Measurements from ENCODE around the gene CARD14.
"Not testable (repeated sequence)": the region's sequence is repeated elsewhere in the genome, so short reads cannot be mapped to it uniquely, and the experiment has no call there.

Gene CARD14

DNA sequence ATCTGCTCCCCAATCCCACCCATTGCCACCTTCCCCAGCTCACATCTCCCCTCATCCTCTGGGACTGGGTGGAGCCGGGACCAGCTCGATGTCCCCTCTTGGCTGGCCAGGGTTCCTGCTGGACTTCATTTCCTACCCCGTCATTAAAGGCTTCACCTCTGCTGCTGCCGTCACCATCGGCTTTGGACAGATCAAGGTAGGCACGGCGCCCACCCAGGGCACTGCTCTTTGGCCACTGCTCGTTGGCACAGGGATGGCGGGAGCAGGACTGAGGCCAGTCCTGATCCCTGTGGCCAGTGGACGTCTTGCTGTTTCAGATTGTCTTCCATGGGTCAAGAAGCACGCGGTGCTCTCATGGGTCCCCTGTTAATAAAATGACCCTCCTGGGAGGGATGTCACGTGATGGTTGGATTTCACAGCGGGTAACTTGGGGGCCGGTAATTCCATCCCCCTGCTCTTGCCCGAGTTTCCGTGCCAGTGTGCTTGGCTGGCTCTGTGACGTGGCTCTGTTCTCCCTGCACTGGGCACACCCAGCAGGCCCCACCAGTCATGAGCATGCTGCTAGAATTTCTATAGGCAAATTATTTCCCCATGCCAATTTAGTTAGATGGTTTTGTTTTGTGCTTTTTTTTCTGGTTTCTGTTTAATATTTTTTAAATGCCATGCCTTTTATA, 53.4 kb downstream of the CARD14 start:
- DNase-seq, result no peak

DNA sequence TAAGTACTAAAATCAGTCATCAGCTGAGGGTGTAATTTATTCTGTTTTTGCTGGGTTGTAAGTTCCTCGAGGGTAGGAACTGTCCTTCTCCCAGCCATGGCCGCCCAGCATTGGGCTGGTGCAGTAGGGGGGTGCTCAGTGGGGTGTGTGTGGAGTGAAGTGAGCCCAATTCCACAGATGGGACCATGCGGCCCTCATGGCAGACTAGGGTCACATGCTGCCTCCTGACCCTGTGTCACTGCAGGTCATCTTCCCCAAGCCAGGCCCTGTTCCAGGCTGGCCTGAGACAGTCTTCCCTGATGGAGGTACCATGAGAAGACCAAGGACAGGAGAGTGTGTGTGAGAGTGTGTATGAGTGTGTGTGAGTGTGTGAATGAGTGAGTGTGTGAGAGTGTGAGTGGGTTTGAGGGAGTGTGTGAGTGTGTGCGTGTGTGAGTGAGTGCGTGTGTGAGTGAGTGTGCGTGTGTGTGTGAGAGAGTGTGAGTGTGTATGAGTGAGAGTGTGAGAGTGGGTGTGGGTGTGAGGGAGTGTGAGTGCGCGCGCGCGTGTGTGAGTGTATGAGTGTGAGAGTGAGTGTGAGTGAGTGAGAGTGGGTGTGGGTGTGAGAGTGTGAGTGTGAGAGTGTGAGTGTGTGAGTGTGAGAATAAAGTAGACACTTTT, 54.1 kb downstream of the CARD14 start:
- no peak for DNase-seq

DNA sequence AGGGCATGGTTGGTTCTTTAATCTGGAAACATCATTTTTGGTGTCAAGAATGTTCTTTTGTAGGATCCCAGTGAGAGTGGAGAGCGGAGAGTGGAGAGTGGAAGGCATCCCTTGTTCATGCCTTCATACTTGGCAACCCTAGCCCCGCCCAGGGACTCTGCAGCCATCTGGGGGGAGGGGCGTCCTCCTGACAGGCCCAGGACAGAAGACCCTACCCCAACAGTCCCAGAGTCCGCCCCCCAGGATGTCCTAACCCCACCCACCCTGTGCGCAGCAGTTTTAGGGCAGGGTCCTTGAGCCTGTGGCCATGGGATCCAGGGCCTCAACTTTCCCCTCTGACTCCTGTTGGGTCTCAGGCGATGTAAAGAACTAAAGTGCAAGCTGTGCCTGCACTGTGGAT, 54.9 kb downstream of the CARD14 start:
- no peak for DNase-seq

DNA sequence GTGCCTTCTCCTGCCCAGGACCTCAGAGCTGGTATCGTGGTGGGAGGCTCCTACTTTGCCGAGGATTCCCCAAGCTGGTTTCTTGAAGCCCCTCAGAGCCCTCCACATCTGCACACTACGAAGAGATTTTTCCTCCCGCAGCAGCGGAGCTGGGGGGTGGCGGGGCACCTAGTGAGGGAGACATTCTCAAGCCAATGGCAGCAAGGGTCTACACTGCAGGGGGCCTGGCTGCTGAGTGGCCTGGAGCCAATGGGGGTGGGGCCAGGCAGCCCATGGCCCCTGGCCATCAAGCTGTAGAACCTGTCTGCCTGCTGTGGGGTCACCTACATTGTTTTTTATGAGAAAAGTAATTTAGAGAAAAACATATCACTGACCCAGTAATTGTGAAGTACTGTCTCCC, 55.4 kb downstream of the CARD14 start:
- no peak for DNase-seq

DNA sequence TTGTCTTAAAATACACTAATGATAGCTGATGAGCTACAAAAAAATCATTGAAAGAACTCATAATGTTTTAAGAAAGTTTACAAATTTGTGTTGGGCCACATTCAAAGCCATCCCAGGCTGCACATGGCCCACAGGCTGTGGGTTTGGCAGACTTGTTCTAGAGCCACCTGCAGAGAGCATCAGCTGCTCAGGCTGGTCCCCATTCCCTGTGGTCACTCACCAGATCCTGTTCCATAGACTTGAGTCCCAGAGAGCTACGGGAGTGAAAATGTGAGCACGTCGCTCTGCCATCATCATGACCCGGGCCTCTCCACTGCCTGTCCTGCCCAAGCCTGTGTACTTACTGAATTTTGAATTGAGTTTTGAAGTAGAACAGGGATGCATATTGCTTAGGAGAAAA, 57.3 kb downstream of the CARD14 start:
- DNase-seq, result no peak

DNA sequence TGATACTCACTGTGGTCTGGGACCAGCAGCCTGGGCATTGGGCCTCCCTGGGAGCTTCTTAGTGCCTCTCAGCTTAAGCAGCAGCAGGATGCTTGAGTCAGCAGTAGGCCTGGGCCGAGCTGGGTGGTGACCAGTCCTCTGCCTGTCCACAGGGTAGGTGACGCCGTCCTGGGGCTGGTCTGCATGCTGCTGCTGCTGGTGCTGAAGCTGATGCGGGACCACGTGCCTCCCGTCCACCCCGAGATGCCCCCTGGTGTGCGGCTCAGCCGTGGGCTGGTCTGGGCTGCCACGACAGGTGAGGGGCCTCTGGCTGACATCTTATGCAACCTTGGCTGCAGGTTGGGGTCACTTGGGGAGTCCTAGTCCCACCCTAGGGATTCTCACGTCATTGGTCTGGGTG, 57.8 kb downstream of the CARD14 start:
- no peak for DNase-seq

DNA sequence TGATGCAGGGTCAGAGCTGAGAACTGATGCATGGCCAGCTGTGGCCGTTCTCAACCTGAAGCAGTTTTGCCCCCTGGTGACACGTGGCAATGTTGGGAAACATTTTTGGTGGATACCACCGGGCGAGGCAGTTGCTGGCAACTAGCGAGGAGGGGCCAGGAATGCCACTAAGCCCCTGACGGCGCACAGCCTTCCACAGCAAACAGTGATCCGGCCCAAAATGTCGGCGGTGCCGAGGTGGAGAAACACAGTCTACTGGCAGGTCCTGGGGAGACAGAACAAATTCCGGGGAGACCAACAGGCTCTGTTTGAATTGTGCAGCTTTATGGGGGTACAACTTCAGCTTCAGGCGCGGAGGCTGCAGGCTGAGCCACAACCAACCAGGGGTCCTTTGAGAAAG, 58.6 kb downstream of the CARD14 start:
- no peak for DNase-seq

DNA sequence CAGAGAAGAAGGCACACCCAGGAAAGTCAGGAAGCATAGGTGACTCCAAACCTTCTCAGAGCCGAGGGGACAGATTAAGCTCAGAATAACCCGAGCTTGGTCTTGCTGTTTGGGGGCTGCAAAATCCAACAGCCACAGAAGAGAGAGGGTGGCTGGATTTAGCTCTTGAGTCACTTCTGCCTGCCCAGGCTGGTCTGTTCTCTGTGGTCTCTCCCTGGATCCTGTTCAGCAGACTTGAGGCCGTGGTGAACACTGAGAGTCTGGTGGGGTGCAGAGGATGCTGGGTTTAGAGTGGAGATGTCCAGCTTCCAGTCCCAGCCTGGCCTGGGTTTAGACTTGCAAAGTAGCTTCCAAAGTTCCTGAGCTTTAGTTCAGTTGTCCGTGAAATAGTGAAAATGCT, 59.2 kb downstream of the CARD14 start:
- DNase-seq, result no peak

DNA sequence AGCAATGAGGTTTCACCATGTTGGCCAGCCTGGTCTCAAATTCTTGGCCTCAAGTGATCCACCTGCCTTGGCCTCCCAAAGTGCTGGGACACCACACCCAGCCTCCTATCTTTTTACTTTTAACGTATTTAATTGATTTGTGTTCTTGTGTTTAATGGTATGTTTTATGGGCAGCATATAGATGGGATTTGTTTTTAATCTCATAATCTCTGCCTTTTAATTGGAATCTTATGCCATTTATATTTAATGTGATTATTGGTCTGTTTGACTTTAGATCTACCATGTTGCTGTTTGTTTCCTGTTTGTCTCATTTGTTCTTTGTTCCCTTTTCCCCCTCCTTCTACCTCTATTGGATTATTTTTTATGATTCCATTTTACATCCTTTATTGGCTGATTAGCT, 62.6 kb downstream of the CARD14 start:
- DNase-seq, result no peak

DNA sequence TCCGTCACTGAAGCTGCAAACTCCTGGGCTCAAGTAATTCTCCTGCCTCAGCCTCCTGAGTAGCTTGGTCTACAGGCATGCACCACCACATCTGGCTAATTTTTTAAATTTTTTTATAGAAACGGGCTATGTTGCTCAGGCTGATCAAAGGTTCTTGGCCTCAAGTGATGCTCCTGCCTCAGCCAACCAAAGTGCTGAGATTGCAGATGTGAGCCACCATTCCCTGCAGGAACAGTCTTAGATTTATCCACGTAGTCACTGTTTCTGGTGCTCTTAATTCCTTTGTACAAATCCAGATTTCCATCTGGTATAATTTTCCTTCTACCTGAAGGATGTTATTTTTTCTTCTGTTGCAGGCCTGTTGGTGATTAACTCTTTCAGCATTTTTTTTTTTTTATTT, 63.4 kb downstream of the CARD14 start:
- no peak for DNase-seq

DNA sequence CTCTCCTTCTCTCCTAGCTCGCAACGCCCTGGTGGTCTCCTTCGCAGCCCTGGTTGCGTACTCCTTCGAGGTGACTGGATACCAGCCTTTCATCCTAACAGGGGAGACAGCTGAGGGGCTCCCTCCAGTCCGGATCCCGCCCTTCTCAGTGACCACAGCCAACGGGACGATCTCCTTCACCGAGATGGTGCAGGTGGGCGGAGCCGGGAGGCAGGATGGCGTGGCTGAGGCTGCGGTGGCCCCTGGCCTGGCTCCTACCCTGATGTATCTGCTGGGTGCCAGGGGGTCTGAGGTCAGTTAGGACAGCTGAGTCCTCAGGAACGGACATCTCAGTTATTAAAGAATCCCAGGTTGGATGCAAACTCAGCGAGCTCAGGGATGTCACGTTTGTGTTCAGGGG, 67.1 kb downstream of the CARD14 start:
- DNase-seq, result no peak

DNA sequence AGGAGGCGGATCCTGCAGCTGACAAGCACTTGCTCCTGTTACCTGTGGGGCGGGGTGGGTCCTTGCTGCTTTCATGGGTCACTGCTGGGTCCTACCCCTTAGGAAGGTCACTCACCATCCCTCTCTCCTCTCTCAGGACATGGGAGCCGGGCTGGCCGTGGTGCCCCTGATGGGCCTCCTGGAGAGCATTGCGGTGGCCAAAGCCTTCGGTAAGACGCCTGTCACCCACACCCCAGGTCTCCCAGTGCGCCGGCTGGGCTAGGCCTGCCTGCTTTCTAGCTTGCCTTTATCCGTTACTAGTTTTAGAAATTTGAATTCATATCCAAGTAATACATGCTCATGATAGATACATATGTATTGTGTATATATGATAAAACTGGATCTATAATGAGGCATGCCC, 67.6 kb downstream of the CARD14 start:
- no peak for DNase-seq

DNA sequence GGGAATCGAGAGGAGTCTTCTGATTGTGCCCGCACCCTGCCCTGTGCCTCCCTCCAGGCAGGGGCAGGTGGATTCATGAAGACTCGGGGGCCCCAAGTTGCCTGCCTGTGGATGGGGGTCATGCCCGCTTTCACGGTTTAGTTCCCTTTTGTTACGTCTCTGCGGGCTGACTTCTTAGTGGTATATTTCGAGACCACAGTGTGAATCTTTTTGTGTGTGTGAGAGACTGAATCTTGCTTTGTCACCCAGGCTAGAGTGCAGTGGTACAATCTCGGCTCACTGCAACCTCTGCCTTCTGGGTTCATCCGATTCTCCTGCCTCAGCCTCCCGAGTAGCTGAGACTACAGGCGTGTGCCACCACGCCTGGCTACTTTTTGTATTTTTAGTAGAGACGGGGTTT, 72.7 kb downstream of the CARD14 start:
- no peak for DNase-seq

DNA sequence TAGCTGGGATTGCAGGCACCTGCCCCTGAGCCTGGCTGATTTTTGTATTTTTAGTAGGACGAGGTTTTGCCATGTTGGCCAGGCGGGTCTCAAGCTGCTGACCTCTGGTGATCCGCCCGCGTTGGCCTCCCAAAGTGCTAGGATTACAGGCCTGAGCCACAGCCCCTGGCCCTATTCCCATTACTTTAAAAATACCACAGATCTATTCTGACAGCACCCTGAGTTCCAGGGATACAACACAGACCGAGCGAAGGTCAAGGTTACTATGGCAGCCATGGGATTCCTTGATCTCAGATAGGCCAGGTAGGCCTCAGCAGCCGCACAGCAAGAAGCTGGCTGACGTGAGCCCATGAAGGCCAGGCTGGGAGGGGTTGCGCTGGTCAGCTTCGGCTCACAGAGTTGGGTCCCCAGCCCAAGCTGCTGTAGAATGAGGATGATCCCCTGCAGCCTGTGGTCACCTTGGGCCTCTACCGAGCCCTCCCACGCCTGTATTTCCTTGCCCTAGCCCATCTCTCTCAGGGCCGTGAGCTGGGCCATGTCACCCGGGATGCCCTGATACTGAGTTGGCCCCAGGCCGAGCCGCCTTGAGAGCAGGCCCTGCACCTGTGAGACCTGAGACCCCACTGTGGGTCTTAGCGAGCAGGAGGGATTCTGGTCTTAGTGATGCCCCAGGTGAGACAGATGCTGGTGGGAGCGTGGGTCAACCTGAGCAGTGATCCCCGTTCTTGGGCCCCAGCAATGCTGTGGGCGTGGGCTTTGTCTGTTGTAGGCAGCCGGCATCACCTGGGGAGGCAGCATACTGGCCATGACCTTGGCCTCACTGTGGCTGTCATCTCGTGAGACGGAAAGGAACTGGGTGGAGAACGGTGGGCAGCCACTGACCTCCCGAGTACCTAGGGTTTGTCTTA, 74.0 kb downstream of the CARD14 start:
- DNase-seq, result no peak

DNA sequence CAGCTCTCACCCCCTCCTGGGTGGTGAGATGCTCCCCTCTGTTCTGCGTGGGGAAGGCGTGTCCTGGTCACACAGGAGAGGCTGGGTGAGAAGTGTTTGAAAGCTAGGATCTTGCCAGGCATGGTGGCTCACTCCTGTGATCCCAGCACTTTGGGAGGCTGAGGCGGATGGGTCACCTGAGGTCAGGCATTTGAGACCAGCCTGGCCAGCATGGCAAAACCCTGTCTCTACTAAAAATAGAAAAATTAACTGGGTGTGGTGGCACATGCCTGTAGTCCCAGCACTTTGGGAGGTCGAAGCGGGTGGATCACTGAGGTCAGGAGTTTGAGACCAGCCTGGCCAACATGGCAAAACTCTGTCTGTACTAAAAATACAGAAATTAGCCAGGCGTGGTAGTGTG, 74.6 kb downstream of the CARD14 start:
- DNase-seq, result not testable (repeated sequence)

DNA sequence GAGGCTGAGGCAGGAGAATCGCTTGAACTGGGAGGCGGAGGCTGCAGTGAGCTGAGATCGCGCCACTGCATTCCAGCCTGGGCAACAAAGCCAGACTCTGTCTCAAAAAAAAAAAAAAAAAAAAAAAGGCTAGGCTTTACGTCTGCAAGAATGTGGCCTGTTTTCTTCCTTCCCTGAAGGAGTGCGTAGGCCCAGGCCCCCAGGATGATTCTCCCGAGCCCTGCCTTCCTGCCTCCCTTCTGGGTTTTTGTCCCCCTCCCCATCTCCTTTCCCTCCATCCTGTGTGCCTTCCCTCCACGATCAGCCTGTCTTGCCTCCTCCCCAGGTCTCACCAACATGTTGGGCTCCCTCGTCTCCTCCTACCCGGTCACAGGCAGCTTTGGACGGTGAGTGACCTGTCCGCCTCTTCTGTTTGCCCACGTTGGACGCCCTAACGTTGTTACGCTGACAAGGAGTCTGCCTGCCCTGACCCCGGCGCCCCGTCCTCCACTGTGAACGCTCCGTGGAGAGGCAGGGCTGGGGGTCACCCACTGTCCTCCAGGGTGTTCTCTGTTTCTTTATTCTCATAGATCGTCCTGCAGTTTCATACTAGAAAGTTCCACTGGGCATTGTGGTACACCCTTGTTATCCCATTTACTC, 75.2 kb downstream of the CARD14 start:
- DNase-seq, result no peak

DNA sequence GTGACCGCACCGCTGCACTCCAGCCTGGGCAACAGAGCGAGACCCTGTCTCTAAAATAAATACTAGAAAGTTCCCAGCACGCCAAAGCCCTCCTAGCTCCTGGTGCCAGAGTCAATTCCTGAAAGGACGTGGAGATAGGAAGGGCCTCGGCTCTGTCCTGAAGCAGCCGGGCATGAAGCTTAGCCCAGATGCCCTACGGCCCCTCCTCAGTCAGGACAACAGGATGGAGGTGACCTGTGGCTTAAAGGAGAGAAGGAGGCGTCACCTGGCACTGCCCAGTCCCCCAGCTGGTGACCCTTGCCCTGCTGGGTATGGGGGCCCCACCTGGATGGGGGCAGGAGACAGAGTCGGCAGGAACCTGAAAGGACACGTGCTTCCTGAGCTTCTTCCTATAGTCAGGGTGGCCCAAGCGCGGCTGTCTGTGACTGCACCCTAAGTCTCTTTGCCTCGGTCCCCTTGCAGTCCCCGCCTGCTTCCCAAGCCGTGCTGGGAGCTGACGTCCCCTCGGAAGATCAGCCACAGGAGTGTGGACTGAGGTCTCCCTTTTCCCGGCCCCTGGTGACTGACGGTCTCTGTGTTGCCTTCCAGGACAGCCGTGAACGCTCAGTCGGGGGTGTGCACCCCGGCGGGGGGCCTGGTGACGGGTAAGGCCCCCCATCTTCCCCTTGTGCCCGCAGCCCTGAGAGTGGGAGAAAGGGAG, 75.9 kb downstream of the CARD14 start:
- no peak for DNase-seq

DNA sequence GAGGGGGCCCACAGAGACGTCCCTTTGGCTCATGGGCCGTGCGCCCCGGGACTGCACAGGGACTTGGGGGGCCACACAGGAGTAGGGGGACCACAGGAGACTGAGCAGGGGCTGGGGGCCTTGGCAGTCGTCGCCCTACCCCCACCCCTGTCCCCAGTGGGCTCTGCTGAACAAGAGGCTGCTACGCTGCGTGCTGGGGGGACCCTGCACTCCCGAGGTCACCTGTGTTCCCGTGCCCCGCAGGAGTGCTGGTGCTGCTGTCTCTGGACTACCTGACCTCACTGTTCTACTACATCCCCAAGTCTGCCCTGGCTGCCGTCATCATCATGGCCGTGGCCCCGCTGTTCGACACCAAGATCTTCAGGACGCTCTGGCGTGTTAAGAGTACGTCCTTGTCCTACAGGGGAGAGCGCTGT, 76.4 kb downstream of the CARD14 start:
- DNase-seq, result no peak

DNA sequence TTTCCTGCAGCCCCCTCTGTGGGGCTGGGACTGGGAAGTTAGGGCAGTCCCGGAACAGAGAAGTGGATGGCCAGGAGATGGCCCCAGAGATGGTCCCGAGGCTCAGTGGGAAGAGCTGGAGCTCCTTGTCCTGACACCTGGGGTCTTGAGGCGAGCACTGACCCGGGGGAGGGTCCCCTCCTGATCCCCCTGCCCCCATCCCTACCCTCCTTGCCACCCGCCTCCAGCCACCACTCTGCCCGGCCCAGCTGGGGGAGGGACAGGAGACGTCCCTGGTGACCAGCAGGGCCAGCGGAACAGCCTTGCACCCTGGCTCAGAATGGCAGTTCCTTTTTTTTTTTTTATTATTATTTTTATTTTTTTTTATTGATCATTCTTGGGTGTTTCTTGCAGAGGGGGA, 76.9 kb downstream of the CARD14 start:
- DNase-seq, result no peak

DNA sequence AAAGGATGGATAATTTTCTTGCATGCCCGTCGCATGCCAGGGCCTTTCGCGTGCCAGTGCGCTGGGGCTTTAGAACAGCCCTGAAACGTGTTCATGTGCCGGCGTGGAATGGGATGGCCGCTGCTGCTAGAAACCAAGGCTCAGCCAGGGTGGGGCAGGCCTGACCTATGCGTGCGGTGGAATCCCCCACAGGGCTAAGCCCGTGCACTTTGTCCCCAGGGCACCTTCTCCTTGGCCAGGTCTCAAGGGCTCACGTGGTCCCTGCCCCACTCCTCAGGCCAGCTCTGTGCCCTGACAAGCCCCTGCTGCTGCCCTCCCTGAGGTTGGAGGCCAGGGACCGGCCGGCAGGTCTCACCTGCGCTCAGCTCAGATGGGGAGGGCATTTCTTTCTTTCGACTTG, 77.7 kb downstream of the CARD14 start:
- DNase-seq, result no peak

Measured in amygdala (tissue), 56 donors.